Measurements from ENCODE around the gene CCDC169.

Gene CCDC169

GRCh38 chr13:36343766-36344165 lies 46.2 kb upstream of the CCDC169 start:
- TF ChIP-seq CSRNP3 (CRISPR knock-in tag; IDR thresholded peaks at IDR 0.05) (no peak), ZNF8 (CRISPR knock-in tag; IDR thresholded peaks at IDR 0.05) (no peak), SNAI2 (CRISPR knock-in tag; IDR thresholded peaks at IDR 0.05) (no peak), ZC3H10 (CRISPR knock-in tag; IDR thresholded peaks at IDR 0.05) (no peak), ZFP3 (CRISPR knock-in tag; IDR thresholded peaks at IDR 0.05) (no peak), ISL1 (CRISPR knock-in tag; IDR thresholded peaks at IDR 0.05) (no peak), GLIS3 (CRISPR knock-in tag; IDR thresholded peaks at IDR 0.05) (no peak), POU6F1 (CRISPR knock-in tag; IDR thresholded peaks at IDR 0.05; ENCODE audit: borderline replicate concordance, low read depth) (no peak), RARB (CRISPR knock-in tag; IDR thresholded peaks at IDR 0.05) (no peak), TCF4 (CRISPR knock-in tag; IDR thresholded peaks at IDR 0.05; ENCODE audit: borderline replicate concordance) (no peak), CREB5 (CRISPR knock-in tag; IDR thresholded peaks at IDR 0.05; ENCODE audit: low read depth) (no peak), TSHZ2 (CRISPR knock-in tag; IDR thresholded peaks at IDR 0.05) (no peak), BACH2 (CRISPR knock-in tag; IDR thresholded peaks at IDR 0.05; ENCODE audit: borderline replicate concordance) (no peak), ZNF70 (CRISPR knock-in tag; IDR thresholded peaks at IDR 0.05) (no peak), PATZ1 (CRISPR knock-in tag; IDR thresholded peaks at IDR 0.05; ENCODE audit: borderline replicate concordance) (no peak), ZFP30 (CRISPR knock-in tag; IDR thresholded peaks at IDR 0.05) (no peak), OSR1 (CRISPR knock-in tag; IDR thresholded peaks at IDR 0.05) (no peak), ZNF565 (CRISPR knock-in tag; conservative IDR thresholded peaks at IDR 0.05; ENCODE audit: low read depth) (no peak)
- no peak for ATAC-seq

- TF ChIP-seq ZFP30 (CRISPR knock-in tag; IDR thresholded peaks at IDR 0.05) = no peak
- no peak for TF ChIP-seq RARB (CRISPR knock-in tag; IDR thresholded peaks at IDR 0.05)
- TF ChIP-seq POU6F1 (CRISPR knock-in tag; IDR thresholded peaks at IDR 0.05; ENCODE audit: borderline replicate concordance, low read depth) = no peak
- TF ChIP-seq CSDC2 (CRISPR knock-in tag; IDR thresholded peaks at IDR 0.05) = no peak
- no peak for TF ChIP-seq ESRRG (CRISPR knock-in tag; IDR thresholded peaks at IDR 0.05)
- TF ChIP-seq PATZ1 (CRISPR knock-in tag; IDR thresholded peaks at IDR 0.05; ENCODE audit: borderline replicate concordance) = no peak
- TF ChIP-seq TCF4 (CRISPR knock-in tag; IDR thresholded peaks at IDR 0.05; ENCODE audit: borderline replicate concordance) = no peak
- TF ChIP-seq PPARA (CRISPR knock-in tag; IDR thresholded peaks at IDR 0.05; ENCODE audit: borderline replicate concordance) = no peak
- no peak for TF ChIP-seq ZNF8 (CRISPR knock-in tag; IDR thresholded peaks at IDR 0.05)
- TF ChIP-seq BACH2 (CRISPR knock-in tag; IDR thresholded peaks at IDR 0.05; ENCODE audit: borderline replicate concordance) = no peak
- ATAC-seq = no peak
Measured at GRCh38 chr13:36342715-36343114, 45.1 kb upstream of the CCDC169 start.
